ENCODE measurements around the gene SMARCAL1. TPM values are rescaled to one million over a fixed set of nuclear protein-coding genes. Genes with fewer than 3 reads are reported as not detected.

Gene SMARCAL1
- total and polyA plus RNA-seq, 9 of the 15 experiments (the other 6 are each of a cell fraction or from before 2014, with no cell fraction given) = 8.2 to 27.9 (median 12.4) TPM

GRCh38 chr2:216371721-216372702, 40.3 kb upstream of the SMARCAL1 start, which contains the start of gene MARCHF4 (continued):
- TF ChIP-seq RERE (CRISPR knock-in tag; IDR thresholded peaks at IDR 0.05; ENCODE audit: borderline replicate concordance) = no peak
- peak in 1 of 2 experiments; percentile 82; a peak in 1 of 4 replicates for TF ChIP-seq TEAD1 (CRISPR knock-in tag; IDR thresholded peaks at IDR 0.05)
- TF ChIP-seq, protein P1, sequence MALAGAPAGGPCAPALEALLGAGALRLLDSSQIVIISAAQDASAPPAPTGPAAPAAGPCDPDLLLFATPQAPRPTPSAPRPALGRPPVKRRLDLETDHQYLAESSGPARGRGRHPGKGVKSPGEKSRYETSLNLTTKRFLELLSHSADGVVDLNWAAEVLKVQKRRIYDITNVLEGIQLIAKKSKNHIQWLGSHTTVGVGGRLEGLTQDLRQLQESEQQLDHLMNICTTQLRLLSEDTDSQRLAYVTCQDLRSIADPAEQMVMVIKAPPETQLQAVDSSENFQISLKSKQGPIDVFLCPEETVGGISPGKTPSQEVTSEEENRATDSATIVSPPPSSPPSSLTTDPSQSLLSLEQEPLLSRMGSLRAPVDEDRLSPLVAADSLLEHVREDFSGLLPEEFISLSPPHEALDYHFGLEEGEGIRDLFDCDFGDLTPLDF (CRISPR knock-in tag; IDR thresholded peaks at IDR 0.05) = no peak
- no peak for TF ChIP-seq ZNF740 (CRISPR knock-in tag; IDR thresholded peaks at IDR 0.05)
- no peak for TF ChIP-seq ZNF740 (tag; IDR thresholded peaks at IDR 0.05)
- TF ChIP-seq BRF2 (IDR thresholded peaks at IDR 0.05; ENCODE audit: borderline replicate concordance, insufficient read depth, insufficient read length) = no peak
- TF ChIP-seq, protein P2, sequence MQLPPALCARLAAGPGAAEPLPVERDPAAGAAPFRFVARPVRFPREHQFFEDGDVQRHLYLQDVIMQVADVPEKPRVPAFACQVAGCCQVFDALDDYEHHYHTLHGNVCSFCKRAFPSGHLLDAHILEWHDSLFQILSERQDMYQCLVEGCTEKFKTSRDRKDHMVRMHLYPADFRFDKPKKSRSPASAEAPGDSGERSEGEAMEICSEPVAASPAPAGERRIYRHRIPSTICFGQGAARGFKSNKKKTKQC (CRISPR knock-in tag; IDR thresholded peaks at IDR 0.05) = peak; percentile 98
- TF ChIP-seq SMAD2 (IDR thresholded peaks at IDR 0.05; ENCODE audit: low read depth, low read length) = no peak
- TF ChIP-seq, protein P3, sequence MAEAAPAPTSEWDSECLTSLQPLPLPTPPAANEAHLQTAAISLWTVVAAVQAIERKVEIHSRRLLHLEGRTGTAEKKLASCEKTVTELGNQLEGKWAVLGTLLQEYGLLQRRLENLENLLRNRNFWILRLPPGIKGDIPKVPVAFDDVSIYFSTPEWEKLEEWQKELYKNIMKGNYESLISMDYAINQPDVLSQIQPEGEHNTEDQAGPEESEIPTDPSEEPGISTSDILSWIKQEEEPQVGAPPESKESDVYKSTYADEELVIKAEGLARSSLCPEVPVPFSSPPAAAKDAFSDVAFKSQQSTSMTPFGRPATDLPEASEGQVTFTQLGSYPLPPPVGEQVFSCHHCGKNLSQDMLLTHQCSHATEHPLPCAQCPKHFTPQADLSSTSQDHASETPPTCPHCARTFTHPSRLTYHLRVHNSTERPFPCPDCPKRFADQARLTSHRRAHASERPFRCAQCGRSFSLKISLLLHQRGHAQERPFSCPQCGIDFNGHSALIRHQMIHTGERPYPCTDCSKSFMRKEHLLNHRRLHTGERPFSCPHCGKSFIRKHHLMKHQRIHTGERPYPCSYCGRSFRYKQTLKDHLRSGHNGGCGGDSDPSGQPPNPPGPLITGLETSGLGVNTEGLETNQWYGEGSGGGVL (CRISPR knock-in tag; IDR thresholded peaks at IDR 0.05) = no peak
- 0 out of 2 replicates have a peak, but pooled peaks have one; percentile 36 for TF ChIP-seq HBP1 (CRISPR knock-in tag; IDR thresholded peaks at IDR 0.05)
- no peak for TF ChIP-seq ARNT (IDR thresholded peaks at IDR 0.05)

Measured in K562 (cell line).